ENCODE measurements around the gene SMYD3. TPM values are rescaled to one million over a fixed set of nuclear protein-coding genes. Genes with fewer than 3 reads are reported as not detected.

The SMYD3 gene
- polyA plus RNA-seq, 1 donor from 2014 or later = 48.6 TPM

DNA sequence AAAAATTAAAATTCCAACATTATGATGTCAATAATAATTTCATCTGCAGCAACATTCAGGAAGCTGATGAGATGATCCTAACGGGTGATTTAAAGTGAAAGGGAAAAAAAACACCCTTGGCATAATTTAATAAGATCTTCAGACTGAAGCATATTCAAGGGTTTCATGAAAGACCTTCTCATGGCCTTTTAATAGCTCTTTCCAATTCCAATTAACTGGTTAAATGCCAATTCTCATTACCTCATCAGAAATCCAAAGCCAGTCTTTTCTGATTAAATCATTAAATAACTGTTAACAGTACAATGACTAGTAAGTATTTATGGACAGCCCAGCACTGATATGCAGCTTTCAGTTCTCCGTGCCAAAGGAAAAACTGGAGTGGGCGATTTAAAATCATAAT, 407.5 kb downstream of the SMYD3 start:
- no peak overlapping the region for H3K4me3 ChIP-seq (ENCODE audit: low read length)
- H3F3A ChIP-seq (ENCODE audit: insufficient read depth, low read length, poor library complexity, severe bottlenecking) = no peaks in the 10 kb centered on the region
- no peaks in the 10 kb centered on the region for H3K9me2 ChIP-seq (ENCODE audit: insufficient read depth, low read length)
- H3K9me3 ChIP-seq (ENCODE audit: low read length) = no peaks in the 10 kb centered on the region
- H3K4me2 ChIP-seq (ENCODE audit: low read length) = no peak overlapping the region
- no peak overlapping the region for H3K9ac ChIP-seq (ENCODE audit: low read length)
- no peaks in the 10 kb centered on the region for H3K79me2 ChIP-seq (replicated peaks; ENCODE audit: insufficient read depth, low read length)
- no peaks in the 10 kb centered on the region for H3K36me3 ChIP-seq (ENCODE audit: insufficient read depth, low read length)
- H2AFZ ChIP-seq (ENCODE audit: low read depth, low read length) = no peak overlapping the region
- TF ChIP-seq SMC3 (conservative IDR thresholded peaks at IDR 0.05; ENCODE audit: poor library complexity) = no peak
- TF ChIP-seq RAD21 (conservative IDR thresholded peaks at IDR 0.05) = no peak
- TF ChIP-seq, protein P1, sequence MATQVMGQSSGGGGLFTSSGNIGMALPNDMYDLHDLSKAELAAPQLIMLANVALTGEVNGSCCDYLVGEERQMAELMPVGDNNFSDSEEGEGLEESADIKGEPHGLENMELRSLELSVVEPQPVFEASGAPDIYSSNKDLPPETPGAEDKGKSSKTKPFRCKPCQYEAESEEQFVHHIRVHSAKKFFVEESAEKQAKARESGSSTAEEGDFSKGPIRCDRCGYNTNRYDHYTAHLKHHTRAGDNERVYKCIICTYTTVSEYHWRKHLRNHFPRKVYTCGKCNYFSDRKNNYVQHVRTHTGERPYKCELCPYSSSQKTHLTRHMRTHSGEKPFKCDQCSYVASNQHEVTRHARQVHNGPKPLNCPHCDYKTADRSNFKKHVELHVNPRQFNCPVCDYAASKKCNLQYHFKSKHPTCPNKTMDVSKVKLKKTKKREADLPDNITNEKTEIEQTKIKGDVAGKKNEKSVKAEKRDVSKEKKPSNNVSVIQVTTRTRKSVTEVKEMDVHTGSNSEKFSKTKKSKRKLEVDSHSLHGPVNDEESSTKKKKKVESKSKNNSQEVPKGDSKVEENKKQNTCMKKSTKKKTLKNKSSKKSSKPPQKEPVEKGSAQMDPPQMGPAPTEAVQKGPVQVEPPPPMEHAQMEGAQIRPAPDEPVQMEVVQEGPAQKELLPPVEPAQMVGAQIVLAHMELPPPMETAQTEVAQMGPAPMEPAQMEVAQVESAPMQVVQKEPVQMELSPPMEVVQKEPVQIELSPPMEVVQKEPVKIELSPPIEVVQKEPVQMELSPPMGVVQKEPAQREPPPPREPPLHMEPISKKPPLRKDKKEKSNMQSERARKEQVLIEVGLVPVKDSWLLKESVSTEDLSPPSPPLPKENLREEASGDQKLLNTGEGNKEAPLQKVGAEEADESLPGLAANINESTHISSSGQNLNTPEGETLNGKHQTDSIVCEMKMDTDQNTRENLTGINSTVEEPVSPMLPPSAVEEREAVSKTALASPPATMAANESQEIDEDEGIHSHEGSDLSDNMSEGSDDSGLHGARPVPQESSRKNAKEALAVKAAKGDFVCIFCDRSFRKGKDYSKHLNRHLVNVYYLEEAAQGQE (IDR thresholded peaks at IDR 0.05; ENCODE audit: borderline replicate concordance) = no peak
- no peak for TF ChIP-seq POLR2AphosphoS5 (IDR thresholded peaks at IDR 0.05)
- TF ChIP-seq EP300 (conservative IDR thresholded peaks at IDR 0.05; ENCODE audit: poor library complexity, severe bottlenecking) = no peak
- no peak for TF ChIP-seq MXI1 (conservative IDR thresholded peaks at IDR 0.05; ENCODE audit: poor library complexity, severe bottlenecking)
- TF ChIP-seq, protein P2, sequence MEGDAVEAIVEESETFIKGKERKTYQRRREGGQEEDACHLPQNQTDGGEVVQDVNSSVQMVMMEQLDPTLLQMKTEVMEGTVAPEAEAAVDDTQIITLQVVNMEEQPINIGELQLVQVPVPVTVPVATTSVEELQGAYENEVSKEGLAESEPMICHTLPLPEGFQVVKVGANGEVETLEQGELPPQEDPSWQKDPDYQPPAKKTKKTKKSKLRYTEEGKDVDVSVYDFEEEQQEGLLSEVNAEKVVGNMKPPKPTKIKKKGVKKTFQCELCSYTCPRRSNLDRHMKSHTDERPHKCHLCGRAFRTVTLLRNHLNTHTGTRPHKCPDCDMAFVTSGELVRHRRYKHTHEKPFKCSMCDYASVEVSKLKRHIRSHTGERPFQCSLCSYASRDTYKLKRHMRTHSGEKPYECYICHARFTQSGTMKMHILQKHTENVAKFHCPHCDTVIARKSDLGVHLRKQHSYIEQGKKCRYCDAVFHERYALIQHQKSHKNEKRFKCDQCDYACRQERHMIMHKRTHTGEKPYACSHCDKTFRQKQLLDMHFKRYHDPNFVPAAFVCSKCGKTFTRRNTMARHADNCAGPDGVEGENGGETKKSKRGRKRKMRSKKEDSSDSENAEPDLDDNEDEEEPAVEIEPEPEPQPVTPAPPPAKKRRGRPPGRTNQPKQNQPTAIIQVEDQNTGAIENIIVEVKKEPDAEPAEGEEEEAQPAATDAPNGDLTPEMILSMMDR (IDR thresholded peaks at IDR 0.05; ENCODE audit: poor library complexity, severe bottlenecking) = no peak
- TF ChIP-seq EZH2 (IDR thresholded peaks at IDR 0.05; ENCODE audit: borderline replicate concordance, insufficient read depth, low read length, poor library complexity, severe bottlenecking) = no peak
- no peak for TF ChIP-seq TAF1 (IDR thresholded peaks at IDR 0.05; ENCODE audit: low read depth)
- H3K27me3 ChIP-seq (ENCODE audit: insufficient read depth, low read depth, low read length) = no peaks in the 10 kb centered on the region
- no peaks in the 10 kb centered on the region for H4K20me1 ChIP-seq (ENCODE audit: insufficient read depth)
- no peak overlapping the region for H3K27ac ChIP-seq (ENCODE audit: low read length)

DNA sequence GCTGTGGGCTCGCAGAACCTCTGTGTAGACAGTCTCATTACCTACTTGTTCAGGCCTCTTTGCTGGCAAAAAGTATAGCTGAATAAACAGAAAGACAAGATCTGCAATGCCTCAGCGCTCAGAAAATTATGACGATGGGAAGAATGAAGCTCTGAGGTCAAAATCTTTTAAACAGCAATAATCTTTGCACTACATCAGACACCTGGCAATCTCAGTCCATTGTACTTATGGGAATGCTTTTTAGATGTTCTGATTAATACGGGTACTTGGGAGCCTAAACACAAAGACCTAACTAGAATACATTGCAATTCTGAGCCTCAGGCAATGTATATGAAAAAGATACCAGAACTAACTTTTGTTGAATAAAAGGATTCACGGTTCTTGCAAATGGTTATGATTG, 410.7 kb downstream of the SMYD3 start:
- Histone ChIP-seq H3K36me3 (ENCODE audit: insufficient read depth, low read length) (no peaks in the 10 kb centered on the region), H4K20me1 (ENCODE audit: insufficient read depth) (no peaks in the 10 kb centered on the region), H3K79me2 (replicated peaks; ENCODE audit: insufficient read depth, low read length) (no peaks in the 10 kb centered on the region), H3K27ac (ENCODE audit: low read length) (peak overlapping the region; percentile 57), H2AFZ (ENCODE audit: low read depth, low read length) (no peak overlapping the region), H3F3A (ENCODE audit: insufficient read depth, low read length, poor library complexity, severe bottlenecking) (no peaks in the 10 kb centered on the region), H3K27me3 (ENCODE audit: insufficient read depth, low read depth, low read length) (no peaks in the 10 kb centered on the region), H3K4me2 (ENCODE audit: low read length) (no peak overlapping the region), H3K4me3 (ENCODE audit: low read length) (no peak overlapping the region), H3K9ac (ENCODE audit: low read length) (no peak overlapping the region), H3K9me3 (ENCODE audit: low read length) (no peaks in the 10 kb centered on the region), H3K9me2 (ENCODE audit: insufficient read depth, low read length) (no peaks in the 10 kb centered on the region)
- no peak for TF ChIP-seq TAF1 (IDR thresholded peaks at IDR 0.05; ENCODE audit: low read depth)
- TF ChIP-seq, protein P2 (IDR thresholded peaks at IDR 0.05; ENCODE audit: poor library complexity, severe bottlenecking) = no peak
- TF ChIP-seq, protein P1 (IDR thresholded peaks at IDR 0.05; ENCODE audit: borderline replicate concordance) = no peak
- TF ChIP-seq SMC3 (conservative IDR thresholded peaks at IDR 0.05; ENCODE audit: poor library complexity) = no peak
- TF ChIP-seq EZH2 (IDR thresholded peaks at IDR 0.05; ENCODE audit: borderline replicate concordance, insufficient read depth, low read length, poor library complexity, severe bottlenecking) = no peak
- no peak for TF ChIP-seq MXI1 (conservative IDR thresholded peaks at IDR 0.05; ENCODE audit: poor library complexity, severe bottlenecking)
- TF ChIP-seq EP300 (conservative IDR thresholded peaks at IDR 0.05; ENCODE audit: poor library complexity, severe bottlenecking) = no peak
- TF ChIP-seq POLR2AphosphoS5 (IDR thresholded peaks at IDR 0.05) = no peak
- no peak for TF ChIP-seq RAD21 (conservative IDR thresholded peaks at IDR 0.05)

All from neural cell (in vitro differentiated cells).